ENCODE measurements around the gene MYMX. TPM values are rescaled to one million over a fixed set of nuclear protein-coding genes. Genes with fewer than 3 reads are reported as not detected.

The MYMX gene
- total RNA-seq, 2 donors from 2014 or later = not detected

DNA sequence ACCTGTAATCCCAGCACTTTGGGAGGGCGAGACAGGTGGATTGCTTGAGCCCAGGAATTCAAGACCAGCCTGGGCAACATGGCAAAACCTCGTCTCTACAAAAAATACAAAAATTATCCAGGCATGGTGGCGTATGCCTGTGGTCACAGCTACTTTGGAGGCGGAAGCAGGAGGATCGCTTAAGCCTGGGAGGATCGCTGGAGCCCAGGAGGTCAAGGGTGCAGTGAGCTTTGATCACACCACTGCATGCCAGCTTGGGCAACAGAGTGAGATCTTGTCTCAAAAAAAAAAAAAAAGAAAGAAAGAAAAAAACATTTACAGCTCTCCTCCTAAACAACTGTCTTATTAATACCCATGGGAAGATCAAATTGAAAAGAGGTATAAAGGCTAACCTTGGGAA lies 8.8 kb upstream of the MYMX start:
- DNase-seq (ENCODE audit: low spot score) = no peak
- intact Hi-C loops (cut with DNase I) = no loop called here
- no peaks in the 10 kb centered on the region for H3K36me3 ChIP-seq
- H3K9me3 ChIP-seq = no peaks in the 10 kb centered on the region
- no peak overlapping the region for H3K27ac ChIP-seq
- no peaks in the 10 kb centered on the region for H3K27me3 ChIP-seq (replicated peaks; ENCODE audit: insufficient read depth)
- TF ChIP-seq POLR2AphosphoS5 (IDR thresholded peaks at IDR 0.05) (no peak), POLR2A (IDR thresholded peaks at IDR 0.05) (no peak)
- TF ChIP-seq, protein P1, sequence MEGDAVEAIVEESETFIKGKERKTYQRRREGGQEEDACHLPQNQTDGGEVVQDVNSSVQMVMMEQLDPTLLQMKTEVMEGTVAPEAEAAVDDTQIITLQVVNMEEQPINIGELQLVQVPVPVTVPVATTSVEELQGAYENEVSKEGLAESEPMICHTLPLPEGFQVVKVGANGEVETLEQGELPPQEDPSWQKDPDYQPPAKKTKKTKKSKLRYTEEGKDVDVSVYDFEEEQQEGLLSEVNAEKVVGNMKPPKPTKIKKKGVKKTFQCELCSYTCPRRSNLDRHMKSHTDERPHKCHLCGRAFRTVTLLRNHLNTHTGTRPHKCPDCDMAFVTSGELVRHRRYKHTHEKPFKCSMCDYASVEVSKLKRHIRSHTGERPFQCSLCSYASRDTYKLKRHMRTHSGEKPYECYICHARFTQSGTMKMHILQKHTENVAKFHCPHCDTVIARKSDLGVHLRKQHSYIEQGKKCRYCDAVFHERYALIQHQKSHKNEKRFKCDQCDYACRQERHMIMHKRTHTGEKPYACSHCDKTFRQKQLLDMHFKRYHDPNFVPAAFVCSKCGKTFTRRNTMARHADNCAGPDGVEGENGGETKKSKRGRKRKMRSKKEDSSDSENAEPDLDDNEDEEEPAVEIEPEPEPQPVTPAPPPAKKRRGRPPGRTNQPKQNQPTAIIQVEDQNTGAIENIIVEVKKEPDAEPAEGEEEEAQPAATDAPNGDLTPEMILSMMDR (IDR thresholded peaks at IDR 0.05) = no peak
- 95% methylated on average over 6 of the region's 6 CpGs for WGBS
- no peak overlapping the region for H3K4me3 ChIP-seq
- H3K4me1 ChIP-seq (replicated peaks) = no peaks in the 10 kb centered on the region

DNA sequence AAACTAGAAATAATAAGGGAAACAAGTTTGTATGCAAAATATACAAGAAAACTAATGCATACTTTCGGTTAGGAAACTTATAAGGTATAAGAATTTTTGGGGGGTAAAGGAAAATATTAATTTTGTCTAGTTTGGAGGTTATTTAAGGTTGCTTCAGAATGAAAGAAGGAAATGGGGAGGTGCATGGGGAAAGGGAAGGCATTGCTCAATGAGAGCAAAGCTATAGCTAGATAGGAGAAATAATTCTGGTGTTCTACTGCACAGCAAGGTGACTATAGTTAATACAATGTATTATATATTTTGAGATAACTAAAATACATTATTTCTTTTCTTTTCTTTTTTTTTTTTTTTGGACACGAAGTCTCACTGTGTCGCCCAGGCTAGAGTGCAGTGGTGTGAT lies 5.4 kb upstream of the MYMX start:
- whole genome bisulfite sequencing = 82% methylated on average over 3 of the region's 3 CpGs
- no peaks in the 10 kb centered on the region for H3K4me1 ChIP-seq (replicated peaks)
- H3K4me3 ChIP-seq = no peak overlapping the region
- no peaks in the 10 kb centered on the region for H3K27me3 ChIP-seq (replicated peaks; ENCODE audit: insufficient read depth)
- no peaks in the 10 kb centered on the region for H3K36me3 ChIP-seq
- no peak for TF ChIP-seq POLR2A (IDR thresholded peaks at IDR 0.05)
- TF ChIP-seq POLR2AphosphoS5 (IDR thresholded peaks at IDR 0.05) = no peak
- TF ChIP-seq, protein P1 (IDR thresholded peaks at IDR 0.05) = no peak
- no peaks in the 10 kb centered on the region for H3K9me3 ChIP-seq
- no peak overlapping the region for H3K27ac ChIP-seq
- DNase-seq (ENCODE audit: low spot score) = no peak
- intact Hi-C loops (cut with DNase I) = no loop called here

DNA sequence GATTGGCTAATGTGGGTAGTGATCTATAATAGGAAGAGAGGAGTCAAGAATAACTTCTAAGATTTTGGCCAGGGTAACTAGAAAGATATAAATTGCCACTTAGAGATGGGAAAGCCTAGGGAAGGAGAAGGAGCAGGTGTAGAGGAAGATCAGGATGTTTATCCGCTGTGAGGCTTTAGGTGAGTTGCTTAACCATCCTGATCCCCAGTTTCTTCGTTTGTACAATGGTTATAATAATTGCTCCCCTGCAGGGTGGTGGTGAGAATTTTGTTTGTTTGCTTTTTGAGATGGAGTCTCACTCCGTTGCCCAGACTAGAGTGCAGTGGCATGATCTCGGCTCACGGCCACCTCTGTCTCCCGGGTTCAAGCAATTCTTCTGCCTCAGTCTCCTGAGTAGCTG lies 2.4 kb upstream of the MYMX start:
- no peaks in the 10 kb centered on the region for H3K27me3 ChIP-seq (replicated peaks; ENCODE audit: insufficient read depth)
- TF ChIP-seq POLR2A (IDR thresholded peaks at IDR 0.05) (no peak), POLR2AphosphoS5 (IDR thresholded peaks at IDR 0.05) (no peak)
- TF ChIP-seq, protein P1 (IDR thresholded peaks at IDR 0.05) = no peak
- WGBS = 93% methylated on average over 6 of the region's 6 CpGs
- intact Hi-C loops (cut with DNase I) = no loop called here
- no peaks in the 10 kb centered on the region for H3K9me3 ChIP-seq
- no peak overlapping the region for H3K4me3 ChIP-seq
- DNase-seq (ENCODE audit: low spot score) = no peak
- peaks cover 6% of the 10 kb centered on the region for H3K4me1 ChIP-seq (replicated peaks)
- no peak overlapping the region for H3K27ac ChIP-seq
- H3K36me3 ChIP-seq = no peaks in the 10 kb centered on the region

DNA sequence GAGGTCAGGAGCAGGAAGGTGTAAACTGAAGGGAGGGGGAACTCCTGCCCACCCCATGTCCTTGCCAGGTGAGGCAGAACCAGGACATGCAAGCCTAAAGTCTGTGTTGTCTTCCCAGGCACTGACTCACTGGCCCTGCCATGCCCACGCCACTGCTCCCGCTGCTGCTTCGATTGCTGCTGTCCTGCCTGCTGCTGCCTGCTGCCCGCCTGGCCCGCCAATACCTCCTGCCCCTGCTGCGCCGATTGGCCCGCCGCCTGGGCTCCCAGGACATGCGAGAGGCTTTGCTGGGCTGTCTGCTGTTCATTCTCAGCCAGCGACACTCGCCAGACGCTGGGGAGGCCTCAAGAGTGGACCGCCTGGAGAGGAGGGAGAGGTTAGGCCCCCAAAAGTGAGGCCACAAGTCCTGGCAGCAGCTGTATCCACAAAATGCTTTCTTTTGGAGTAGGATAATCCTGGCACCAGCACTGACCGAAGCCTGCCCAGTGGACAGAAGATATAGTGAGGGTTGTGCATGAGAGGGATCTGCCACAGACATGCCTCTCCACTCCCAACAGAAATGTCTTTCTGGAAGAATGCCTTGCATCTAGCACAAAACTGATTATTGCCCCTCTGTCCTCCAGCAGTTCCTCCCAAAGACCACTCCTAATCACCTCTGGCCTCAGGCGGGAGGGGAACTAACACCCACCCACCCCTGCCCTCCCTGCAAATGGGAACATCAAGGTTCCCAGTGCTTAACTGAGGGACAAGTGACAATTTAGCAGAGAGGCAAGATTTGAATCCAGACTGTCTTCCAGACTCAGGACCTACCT lies 812 bp downstream of the MYMX start:
- 69% methylated on average over 16 of the region's 16 CpGs for WGBS
- no peak overlapping the region for H3K27ac ChIP-seq
- no peak overlapping the region for H3K4me3 ChIP-seq
- no peaks in the 10 kb centered on the region for H3K36me3 ChIP-seq
- DNase-seq (ENCODE audit: low spot score) = no peak
- TF ChIP-seq, protein P1 (IDR thresholded peaks at IDR 0.05) = no peak
- no peak for TF ChIP-seq POLR2A (IDR thresholded peaks at IDR 0.05)
- TF ChIP-seq POLR2AphosphoS5 (IDR thresholded peaks at IDR 0.05) = no peak
- no peaks in the 10 kb centered on the region for H3K9me3 ChIP-seq
- intact Hi-C loops (cut with DNase I) = loop anchor here (2.0 kb wide), 1 partner anchor 19 kb away; no protein-coding TSS in a partner anchor
- no peaks in the 10 kb centered on the region for H3K27me3 ChIP-seq (replicated peaks; ENCODE audit: insufficient read depth)
- peaks cover 14% of the 10 kb centered on the region for H3K4me1 ChIP-seq (replicated peaks)
